NCI-H526 treated with DMSO at 0.1 percent for 48 hours (cell line): ENCODE measurements around the gene ABCA13.
A peak's percentile ranks its signal among the peaks of the same experiment; 100 is the strongest.
"Not testable (repeated sequence)": the region's sequence is repeated elsewhere in the genome, so short reads cannot be mapped to it uniquely, and the experiment has no call there.

Experiments used
- DNase-seq: peaks from one replicate; lab custom pipeline; 2025; lab: John Stamatoyannopoulos, UW

Gene ABCA13

GRCh38 chr7:48176356-48176893, 5.2 kb downstream of the ABCA13 start:
- DNase-seq, result no peak

DNA sequence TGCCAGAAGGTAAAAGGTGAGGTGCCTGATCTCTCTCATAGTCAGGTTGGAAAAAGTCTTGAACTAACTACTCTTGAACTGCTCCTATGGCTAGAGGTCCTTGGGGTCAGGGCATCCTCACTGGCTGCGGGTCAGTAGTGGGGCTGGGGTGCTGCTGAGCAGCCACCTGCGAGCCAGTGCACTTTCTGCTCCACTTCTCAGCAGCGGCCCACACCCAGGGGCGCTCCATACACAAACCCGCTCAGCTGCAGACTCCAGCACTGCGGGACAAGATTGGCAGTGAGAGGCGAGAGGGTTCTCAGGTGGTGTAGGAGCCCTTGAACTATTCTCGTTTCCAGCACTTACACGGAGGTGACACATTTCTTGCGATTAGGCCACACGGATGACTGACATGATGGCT, 6.0 kb downstream of the ABCA13 start:
- DNase-seq, result no peak

DNA sequence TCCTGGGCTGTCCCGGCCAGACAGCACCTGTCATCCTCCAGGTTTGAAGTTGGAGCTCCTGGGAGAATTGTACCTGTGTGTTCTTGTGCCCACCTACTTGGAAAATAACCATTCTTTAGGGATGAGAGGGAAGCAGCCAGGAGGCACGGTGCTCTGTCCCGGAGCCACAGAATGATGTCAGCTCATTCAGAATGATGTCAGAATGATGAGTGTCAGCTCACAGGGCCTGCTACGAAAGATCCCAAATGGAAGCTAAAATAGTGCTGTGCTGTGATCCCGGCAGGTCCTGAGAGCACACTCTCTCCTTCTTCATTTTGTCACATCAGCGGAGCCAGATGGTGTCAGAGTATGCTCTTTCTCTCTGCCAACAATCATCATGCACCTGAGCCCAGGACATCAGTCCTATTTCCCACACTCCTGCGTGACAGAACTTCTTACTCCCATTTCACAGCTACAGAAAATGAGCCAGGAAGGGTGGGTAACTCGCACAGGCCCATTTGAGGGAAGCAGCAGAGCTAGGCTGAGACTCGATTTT, 8.3 kb downstream of the ABCA13 start:
- no peak for DNase-seq

- no peak for DNase-seq
Observed at GRCh38 chr7:48180981-48181380, 9.7 kb downstream of the ABCA13 start.

- DNase-seq, result no peak
Observed at GRCh38 chr7:48182718-48183369, 11.6 kb downstream of the ABCA13 start.

GRCh38 chr7:48183370-48183743, 12.1 kb downstream of the ABCA13 start:
- DNase-seq, result peak; percentile 58

DNA sequence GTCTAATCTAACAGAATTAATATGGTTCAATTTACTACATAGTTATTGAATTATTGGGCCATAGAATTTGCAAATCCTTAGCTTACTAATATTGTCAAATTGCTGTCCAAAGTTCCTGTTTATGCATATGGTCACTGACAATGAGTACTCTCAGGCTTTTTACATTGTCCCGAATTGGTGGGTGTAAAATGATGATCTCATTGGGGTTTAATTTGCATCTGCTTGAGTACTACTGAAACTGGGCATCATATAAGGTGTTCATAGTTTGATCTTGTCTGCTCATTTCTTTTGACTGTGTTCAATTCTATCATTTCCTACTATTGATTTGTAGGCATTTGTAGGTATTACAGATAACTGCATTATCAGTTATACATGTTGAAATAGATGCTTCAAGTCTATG, 12.7 kb downstream of the ABCA13 start:
- DNase-seq, result no peak

DNA sequence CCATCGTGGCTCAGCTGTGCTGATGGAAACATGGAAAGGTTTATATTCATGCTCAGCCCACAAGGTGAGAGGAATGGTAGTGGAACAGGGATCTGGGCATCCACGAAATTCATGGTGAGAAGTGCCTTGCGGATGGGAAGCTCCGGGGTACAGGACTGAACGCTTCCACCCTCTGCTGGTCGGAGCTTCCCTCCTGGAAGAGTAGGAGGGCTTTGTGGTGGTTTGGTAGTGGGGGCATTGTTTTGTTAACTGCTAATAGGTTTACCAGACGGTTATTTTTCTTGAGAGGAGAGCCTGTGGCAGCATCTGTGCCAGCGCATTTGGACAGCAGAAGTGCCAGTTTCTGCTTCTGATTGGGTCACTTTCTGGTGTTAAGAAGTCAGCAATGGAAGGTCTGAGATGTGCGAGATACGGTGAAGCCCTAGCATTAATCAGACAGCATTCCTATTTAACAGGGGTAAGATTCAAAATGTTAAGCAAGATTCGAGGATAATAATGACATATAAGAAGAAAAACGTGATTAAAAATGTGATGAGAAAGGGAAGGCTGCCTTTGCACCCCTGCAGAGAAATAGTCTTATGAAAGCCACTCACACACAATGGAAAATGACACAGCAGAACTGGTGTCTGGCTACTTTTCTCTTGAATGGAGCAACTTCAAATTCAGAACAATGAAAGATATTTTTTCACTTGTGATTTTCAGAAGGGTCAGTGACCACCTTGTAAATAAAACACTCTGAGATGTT, 17.7 kb downstream of the ABCA13 start:
- DNase-seq, result no peak

- DNase-seq, result no peak
Observed at GRCh38 chr7:48192996-48193395, 21.7 kb downstream of the ABCA13 start.

DNA sequence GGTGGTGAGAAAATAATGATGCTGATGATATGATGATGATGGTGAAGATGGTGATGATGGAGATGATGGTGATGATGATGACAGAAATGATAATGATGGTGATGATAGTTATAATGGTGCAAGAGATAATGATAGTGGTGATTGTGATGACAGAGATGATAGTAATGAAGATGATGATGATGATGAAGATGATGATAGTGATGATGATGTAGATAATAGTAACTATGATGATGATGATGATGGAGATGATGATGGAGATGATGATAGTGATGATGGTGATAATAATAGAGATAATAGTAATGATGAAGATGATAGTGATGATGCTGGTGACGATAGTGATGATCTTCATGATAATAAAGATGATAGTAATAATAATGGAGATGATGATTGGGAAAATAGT, 22.2 kb downstream of the ABCA13 start:
- no peak for DNase-seq

DNA sequence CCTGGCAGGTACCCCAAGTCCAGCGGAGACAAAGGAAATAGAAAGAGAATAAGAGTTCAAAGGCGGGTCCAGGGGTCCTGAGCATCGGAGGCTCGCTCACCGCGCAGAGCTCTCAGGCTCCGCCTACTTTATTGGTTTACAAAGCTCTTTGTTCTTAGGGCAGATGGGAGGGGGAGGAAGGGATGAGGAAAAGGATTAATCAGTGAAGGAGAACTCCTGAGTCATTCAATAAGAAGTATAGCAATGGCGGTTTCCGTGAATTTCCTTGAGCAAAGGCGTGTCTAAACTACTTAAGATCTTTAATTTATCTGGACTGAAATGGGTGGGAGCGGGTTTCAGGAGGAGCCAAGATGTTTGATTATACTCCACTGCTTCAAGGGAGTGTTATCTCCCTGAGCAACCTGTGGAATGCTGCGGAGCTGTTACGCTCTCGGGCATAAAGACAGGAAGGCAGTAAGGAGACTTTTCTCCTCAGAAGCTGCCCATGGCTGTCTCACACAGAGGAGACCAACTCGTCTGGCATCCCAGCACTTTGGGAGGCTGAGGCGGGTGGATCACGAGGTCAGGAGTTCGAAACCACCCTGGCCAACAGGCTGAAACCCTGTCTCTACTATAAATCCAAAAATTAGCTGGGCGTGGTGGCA, 29.8 kb downstream of the ABCA13 start:
- not testable (repeated sequence) for DNase-seq

DNA sequence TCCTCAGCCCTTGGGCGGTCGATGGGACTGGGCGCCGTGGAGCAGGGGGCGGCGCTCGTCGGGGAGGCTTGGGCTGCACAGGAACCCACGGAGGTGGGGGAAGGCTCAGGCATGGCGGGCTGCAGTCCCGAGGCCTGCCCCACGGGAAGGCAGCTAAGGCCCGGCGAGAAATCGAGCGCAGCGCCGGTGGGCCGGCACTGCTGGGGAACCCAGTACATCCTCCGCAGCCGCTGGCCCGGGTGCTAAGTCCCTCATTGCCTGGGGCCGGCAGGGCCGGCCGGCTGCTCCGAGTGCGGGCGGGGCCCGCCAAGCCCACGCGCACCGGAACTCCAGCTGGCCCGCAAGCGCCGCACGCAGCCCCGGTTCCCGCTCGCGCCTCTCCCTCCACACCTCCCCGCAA, 31.7 kb downstream of the ABCA13 start:
- DNase-seq, result not testable (repeated sequence)

DNA sequence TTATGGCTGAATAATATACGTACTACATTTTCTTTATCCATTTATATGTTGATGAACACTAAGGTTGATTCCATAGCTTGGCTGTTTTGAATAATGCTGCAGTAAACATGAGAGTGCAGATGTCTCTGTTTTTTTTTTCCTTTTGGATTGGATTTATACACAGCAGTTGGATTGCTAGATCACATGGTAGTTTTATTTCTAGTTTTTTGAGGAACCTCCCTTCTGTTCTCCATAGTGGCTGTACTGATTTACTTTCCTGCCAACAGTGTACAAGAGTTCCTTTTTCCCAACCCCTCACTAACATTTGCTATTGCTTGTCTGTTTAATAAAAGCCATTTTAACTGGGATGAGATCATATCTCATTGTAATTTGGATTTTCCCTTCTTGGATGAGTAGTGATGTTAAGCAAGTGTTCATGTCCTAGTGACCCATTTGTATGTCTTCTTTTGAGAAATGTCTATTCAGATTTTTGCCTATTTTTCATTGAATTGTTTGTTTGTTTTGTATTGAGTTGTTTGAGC, 36.0 kb downstream of the ABCA13 start:
- no peak for DNase-seq

- DNase-seq, result no peak
Observed at GRCh38 chr7:48209004-48209600, 37.8 kb downstream of the ABCA13 start.

- no peak for DNase-seq
Observed at GRCh38 chr7:48213226-48213625, 42.0 kb downstream of the ABCA13 start.

DNA sequence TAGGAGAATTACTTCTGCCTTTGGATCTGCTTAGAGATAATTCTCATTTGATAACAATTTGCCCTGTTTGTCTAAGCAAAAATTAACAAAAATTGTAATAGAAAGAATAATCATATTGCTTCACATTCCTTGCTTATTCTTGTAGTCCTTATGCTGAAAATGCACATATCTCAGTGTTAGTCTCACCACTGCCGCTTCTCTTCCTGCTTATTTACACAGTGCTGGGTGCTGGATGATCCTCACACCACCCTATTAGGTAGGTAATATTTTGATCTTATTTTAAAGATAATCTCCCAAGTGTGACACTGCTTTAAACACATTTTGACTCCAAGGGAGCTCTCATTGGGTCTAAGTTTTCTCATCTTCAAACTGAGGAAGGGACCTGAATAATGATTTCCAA, 46.0 kb downstream of the ABCA13 start:
- no peak for DNase-seq

GRCh38 chr7:48217753-48218152, 46.5 kb downstream of the ABCA13 start:
- DNase-seq, result no peak

DNA sequence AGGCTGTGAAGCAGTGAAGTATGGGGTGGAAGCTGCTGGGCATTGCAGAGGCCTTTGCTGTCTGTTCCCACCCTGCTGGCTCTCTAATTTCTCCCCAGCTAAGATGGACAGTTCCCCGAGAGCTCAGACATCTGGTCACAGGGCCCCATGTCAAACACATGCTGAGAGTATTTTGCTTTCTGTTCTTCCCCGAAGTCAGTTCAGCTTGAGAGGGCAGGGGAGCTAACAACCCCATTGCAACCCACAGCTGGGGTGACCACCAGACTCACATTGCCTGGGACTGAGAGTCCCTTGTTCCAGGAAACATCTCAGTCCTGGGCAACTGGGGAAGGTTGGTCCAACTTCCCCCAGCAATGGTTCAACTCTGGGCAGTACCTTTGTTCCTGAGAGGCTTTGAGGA, 52.8 kb downstream of the ABCA13 start:
- no peak for DNase-seq

- DNase-seq, result no peak
Observed at GRCh38 chr7:48225101-48225500, 53.8 kb downstream of the ABCA13 start.

- no peak for DNase-seq
Observed at GRCh38 chr7:48237354-48237753, 66.1 kb downstream of the ABCA13 start.

DNA sequence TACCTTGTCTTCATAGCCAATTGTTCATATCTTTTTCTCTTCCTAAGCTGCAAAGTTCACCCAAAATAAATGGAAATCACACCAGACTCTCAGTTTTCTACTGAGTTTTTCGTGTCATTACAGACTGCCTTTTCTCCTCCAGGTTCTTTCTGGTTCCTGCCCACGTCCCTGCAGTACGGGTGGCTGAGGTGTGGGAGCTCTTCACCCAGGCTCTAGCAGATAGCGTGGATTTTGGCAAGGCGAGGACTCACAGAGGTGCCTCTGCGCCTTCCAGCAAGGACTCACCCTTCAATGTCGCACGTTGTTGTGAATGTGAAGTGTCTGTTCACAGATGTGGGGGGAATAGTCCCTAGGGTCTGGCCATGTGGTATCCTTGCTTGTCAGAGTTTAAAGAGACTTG, 71.6 kb downstream of the ABCA13 start:
- no peak for DNase-seq

- no peak for DNase-seq
Observed at GRCh38 chr7:48244864-48245271, 73.6 kb downstream of the ABCA13 start.
